Natural killer cell (primary cell): ENCODE data around the gene COL16A1. TPM values are rescaled to one million over a fixed set of nuclear protein-coding genes. Genes with fewer than 3 reads are reported as not detected.

Experiments
- ATAC-seq, 3 donors: fragments of 150-1000 bp in 2 of 3; fragments of 200-7000 bp in 1 of 3; cut with Tn5 transposase; 1 replicate in 1 of 3; 2 replicates in 2 of 3; pipeline ENCODE4 v1.10.0; 2021; ENCODE audit warnings: mild to moderate bottlenecking in 2 of 3, moderate library complexity in 2 of 3
- DNase-seq, 2 donors: peaks; one replicate each; pipeline versions ENCODE4 v3.0.0 to v3.0.0-alpha.2; 2013 to 2021; ENCODE audit warnings: mixed read lengths in 1 of 2
- H3K27ac ChIP-seq: one replicate; pipeline ENCODE4 v1.5.1; 2013; ENCODE audit warnings: mild to moderate bottlenecking, low read length
- H3K27me3 ChIP-seq: one replicate; pipeline ENCODE4 v1.6.1; 2013; ENCODE audit warnings: low read length; ENCODE audit not compliant: control insufficient read depth, insufficient read depth
- H3K36me3 ChIP-seq: one replicate; pipeline ENCODE4 v1.6.1; 2013; ENCODE audit warnings: low read length; ENCODE audit not compliant: control insufficient read depth, insufficient read depth
- H3K4me1 ChIP-seq: one replicate; pipeline ENCODE4 v1.6.1; 2013; ENCODE audit warnings: low read length; ENCODE audit not compliant: control insufficient read depth, insufficient read depth
- H3K4me3 ChIP-seq: one replicate; pipeline ENCODE4 v1.5.1; 2013; ENCODE audit warnings: low read length
- H3K9me3 ChIP-seq: one replicate; pipeline ENCODE4 v1.6.1; 2013; ENCODE audit warnings: low read length; ENCODE audit not compliant: control insufficient read depth, insufficient read depth
- H3K27ac Mint-ChIP-seq, 2 donors: one replicate each; pipeline ENCODE4 v1.8.0; 2022; ENCODE audit warnings: mild to moderate bottlenecking in 2 of 2, mixed read lengths in 2 of 2, moderate library complexity in 1 of 2
- H3K27me3 Mint-ChIP-seq, 2 donors: one replicate each; pipeline ENCODE4 v1.8.0; 2022; ENCODE audit warnings: low read depth in 2 of 2, mixed read lengths in 2 of 2
- H3K36me3 Mint-ChIP-seq: one replicate; pipeline ENCODE4 v1.8.0; 2022; ENCODE audit warnings: mixed read lengths
- H3K4me1 Mint-ChIP-seq, 2 donors: one replicate each; pipeline ENCODE4 v1.8.0; 2022; ENCODE audit warnings: mixed read lengths in 2 of 2
- H3K4me3 Mint-ChIP-seq: one replicate; pipeline ENCODE4 v1.8.0; 2022; ENCODE audit warnings: mild to moderate bottlenecking, moderate library complexity, mixed read lengths
- H3K9me3 Mint-ChIP-seq, 2 donors: one replicate each; pipeline ENCODE4 v1.8.0; 2022; ENCODE audit warnings: mixed read lengths in 2 of 2
- CTCF ChIP-seq: fragments of 200-600 bp; IDR thresholded peaks from one replicate; pipeline ENCODE4 v1.8.0; 2022; ENCODE audit warnings: antibody characterized with exemption
- WGBS: methylation state at CpG from one replicate; pipeline ENCODE4 v1.1.7; 2013; ENCODE audit warnings: missing lambda C conversion rate; ENCODE audit not compliant: insufficient coverage; 5-methylcytosine and 5-hydroxymethylcytosine counted together
- intact Hi-C: fragments of 100-400 bp; cut with micrococcal nuclease; formaldehyde crosslinking; loops from one replicate; pipeline ENCODE4 v1.14.2; 2022
- total RNA-seq, 4 donors: library from RNA; stranded (reverse); fragments of 120-200 nt in 1 of 4; gene quantifications; one replicate each; pipeline versions ENCODE4 v1.2.3 to v1.2.4, GENCODE V29; 2013 to 2022

The COL16A1 gene
- total RNA-seq, 3 donors from 2014 or later (not counting 1 experiment from before 2014, with no cell fraction given), result 0.14 TPM; not detected in 2

- ATAC-seq, result no peak
- no peak overlapping the region for H3K4me3 Mint-ChIP-seq
- Histone ChIP-seq H3K36me3 (no peaks in the 10 kb centered on the region), H3K9me3 (no peaks in the 10 kb centered on the region), H3K27ac (no peak overlapping the region), H3K4me1 (peaks cover 18% of the 10 kb centered on the region), H3K27me3 (peaks cover 6% of the 10 kb centered on the region), H3K4me3 (no peak overlapping the region)
- peaks cover 7 to 12% of the 10 kb centered on the region in 2 donors for H3K4me1 Mint-ChIP-seq
- peaks cover 23 to 25% of the 10 kb centered on the region in 2 donors for H3K27me3 Mint-ChIP-seq
- TF ChIP-seq CTCF, result no peak
- H3K9me3 Mint-ChIP-seq, result no peaks in the 10 kb centered on the region
- intact Hi-C loops, result loop anchor here (10.0 kb wide), 1 partner anchor 748 kb away; no protein-coding TSS in a partner anchor
- WGBS, result 92% methylated on average over 19 of the region's 19 CpGs
- DNase-seq, result no peak
- H3K36me3 Mint-ChIP-seq, result no peaks in the 10 kb centered on the region
- H3K27ac Mint-ChIP-seq, result no peak overlapping the region
Observed at GRCh38 chr1:31667065-31667785, 36.6 kb downstream of the COL16A1 start.

GRCh38 chr1:31666263-31666963 is 37.4 kb downstream of the COL16A1 start:
- peaks cover 6% of the 10 kb centered on the region for H3K27me3 ChIP-seq
- intact Hi-C loops, result loop anchor here (10.0 kb wide), 1 partner anchor 748 kb away; no protein-coding TSS in a partner anchor
- DNase-seq, result no peak

GRCh38 chr1:31665234-31665878 is 38.5 kb downstream of the COL16A1 start:
- H3K36me3 ChIP-seq, result no peaks in the 10 kb centered on the region
- no peak for ATAC-seq
- H3K4me3 ChIP-seq, result no peak overlapping the region
- peaks cover 6% of the 10 kb centered on the region for H3K27me3 ChIP-seq
- Mint-ChIP-seq H3K9me3 (no peaks in the 10 kb centered on the region), H3K4me3 (no peak overlapping the region), H3K27ac (peak overlapping the region in 1 of 2 donors; percentile 4), H3K36me3 (no peaks in the 10 kb centered on the region), H3K27me3 (peaks cover 14 to 17% of the 10 kb centered on the region in 2 donors), H3K4me1 (peaks cover 6 to 11% of the 10 kb centered on the region in 2 donors)
- H3K27ac ChIP-seq, result no peak overlapping the region
- intact Hi-C loops, result loop anchor here (10.0 kb wide), 1 partner anchor 749 kb away; no protein-coding TSS in a partner anchor
- DNase-seq, result no peak
- no peaks in the 10 kb centered on the region for H3K9me3 ChIP-seq
- H3K4me1 ChIP-seq, result peaks cover 16% of the 10 kb centered on the region
- TF ChIP-seq CTCF, result no peak
- 69% methylated on average over 7 of the region's 7 CpGs for WGBS

More at GRCh38 chr1:31666263-31666963, 37.4 kb downstream of the COL16A1 start:
- H3K4me3 Mint-ChIP-seq, result no peak overlapping the region
- Histone ChIP-seq H3K36me3 (no peaks in the 10 kb centered on the region), H3K27ac (no peak overlapping the region), H3K9me3 (no peaks in the 10 kb centered on the region), H3K4me3 (no peak overlapping the region), H3K4me1 (peaks cover 18% of the 10 kb centered on the region)
- H3K9me3 Mint-ChIP-seq, result no peaks in the 10 kb centered on the region
- no peaks in the 10 kb centered on the region for H3K36me3 Mint-ChIP-seq
- H3K4me1 Mint-ChIP-seq, result peaks cover 7 to 12% of the 10 kb centered on the region in 2 donors
- no peak for TF ChIP-seq CTCF
- ATAC-seq, result no peak
- H3K27ac Mint-ChIP-seq, result peak overlapping the region in 1 of 2 donors; percentile 4
- 84% methylated on average over 10 of the region's 10 CpGs for WGBS
- peaks cover 22 to 23% of the 10 kb centered on the region in 2 donors for H3K27me3 Mint-ChIP-seq
